Peyer's patch (tissue), 4 donors: ENCODE data around the gene C11orf68. TPM values are rescaled to one million over a fixed set of nuclear protein-coding genes. Genes with fewer than 3 reads are reported as not detected.

Source experiments
- DNase-seq, 3 donors: peaks; one replicate each; pipeline ENCODE4 v3.0.0-alpha.2; 2017 to 2019
- H3K27ac ChIP-seq, 4 donors: fragments of 200-600 bp; sonication (generic); one replicate each; pipeline ENCODE4 v1.5.1; 2016 to 2019
- H3K27me3 ChIP-seq, 2 donors: fragments of 200-600 bp; sonication (generic); one replicate each; pipeline ENCODE4 v1.5.1; 2019
- H3K36me3 ChIP-seq, 3 donors: fragments of 200-600 bp; sonication (generic); one replicate each; pipeline ENCODE4 v1.5.1; 2016 to 2019
- H3K4me1 ChIP-seq, 4 donors: fragments of 200-600 bp; sonication (generic); one replicate each; pipeline ENCODE4 v1.5.1; 2016 to 2019
- H3K4me3 ChIP-seq, 4 donors: fragments of 200-600 bp; sonication (generic); 1 replicate in 3 of 4; 2 replicates in 1 of 4; pipeline ENCODE4 v1.5.1; 2016 to 2019; ENCODE audit warnings: mild to moderate bottlenecking in 1 of 4
- H3K9me3 ChIP-seq, 4 donors: fragments of 200-600 bp; sonication (generic); one replicate each; pipeline ENCODE4 v1.5.1; 2016 to 2019; ENCODE audit warnings: mild to moderate bottlenecking in 1 of 4
- POLR2A ChIP-seq, 2 donors: fragments of 450-650 bp; IDR thresholded peaks; one replicate each; pipeline ENCODE4 v1.5.1; 2017; ENCODE audit warnings: antibody characterized with exemption in 2 of 2, mild to moderate bottlenecking in 2 of 2, moderate library complexity in 2 of 2
- total RNA-seq, 4 donors: library from RNA; depleted of rRNA; stranded (reverse); fragments of >200 nt; gene quantifications; one replicate each; pipeline ENCODE4 v1.1.0, GENCODE V29; 2016
- TF ChIP-seq, protein P1 (sequence below), 6 experiments: fragments of 450-650 bp in 4 of 6; fragments of 200-600 bp in 2 of 6; sonication (generic) in 1 of 6; IDR thresholded peaks; one replicate each; pipeline ENCODE4 v1.5.1; 2017 to 2019; ENCODE audit warnings: antibody characterized with exemption in 6 of 6, mild to moderate bottlenecking in 3 of 6, moderate library complexity in 1 of 6

C11orf68 gene
- total RNA-seq, 4 donors from 2014 or later, result 8.3 to 20.6 (median 12.1) TPM

DNA sequence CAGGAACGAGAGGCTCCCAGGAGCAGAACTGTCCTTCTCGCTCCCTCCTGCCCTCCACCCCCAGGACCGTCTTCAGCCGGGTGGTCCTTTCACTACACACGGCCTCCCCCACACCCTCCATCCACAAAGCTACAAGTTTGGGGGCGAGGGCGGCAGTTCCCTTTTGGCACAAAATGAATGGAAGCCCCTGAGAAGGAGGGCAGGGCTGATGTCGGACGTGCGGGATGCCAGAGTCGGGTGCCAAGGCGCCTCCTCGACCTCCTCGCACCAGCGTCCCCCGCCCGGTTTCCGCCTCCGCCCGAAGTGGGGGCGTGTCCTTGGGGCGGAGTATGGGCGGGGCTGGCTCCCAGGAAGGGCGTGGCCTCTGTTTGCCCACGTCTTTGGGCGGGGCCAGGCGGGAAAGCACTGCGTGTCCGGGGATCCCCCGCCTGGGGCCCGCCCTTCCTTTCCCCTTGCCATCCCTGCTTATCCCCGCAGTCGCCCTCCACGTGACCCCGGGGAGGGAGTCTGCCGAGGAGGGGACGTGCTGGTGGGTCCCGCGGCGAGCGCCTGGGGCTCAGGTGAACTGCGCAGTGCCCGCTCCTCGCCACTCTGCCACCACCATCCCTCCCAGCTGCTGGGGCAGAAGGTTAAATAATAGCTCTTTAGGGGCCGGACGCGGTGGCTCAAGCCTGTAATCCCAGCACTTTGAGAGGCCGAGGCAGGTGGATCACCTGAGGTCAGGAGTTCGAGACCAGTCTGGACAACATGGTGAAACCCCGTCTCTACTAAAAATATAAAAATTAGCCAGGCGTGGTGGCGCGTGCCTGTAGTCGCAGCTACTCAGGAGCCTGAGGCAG lies 45.3 kb downstream of the C11orf68 start:
- peak; percentile 58 to 86 for TF ChIP-seq POLR2A (IDR thresholded peaks at IDR 0.05)
- TF ChIP-seq, protein P1, sequence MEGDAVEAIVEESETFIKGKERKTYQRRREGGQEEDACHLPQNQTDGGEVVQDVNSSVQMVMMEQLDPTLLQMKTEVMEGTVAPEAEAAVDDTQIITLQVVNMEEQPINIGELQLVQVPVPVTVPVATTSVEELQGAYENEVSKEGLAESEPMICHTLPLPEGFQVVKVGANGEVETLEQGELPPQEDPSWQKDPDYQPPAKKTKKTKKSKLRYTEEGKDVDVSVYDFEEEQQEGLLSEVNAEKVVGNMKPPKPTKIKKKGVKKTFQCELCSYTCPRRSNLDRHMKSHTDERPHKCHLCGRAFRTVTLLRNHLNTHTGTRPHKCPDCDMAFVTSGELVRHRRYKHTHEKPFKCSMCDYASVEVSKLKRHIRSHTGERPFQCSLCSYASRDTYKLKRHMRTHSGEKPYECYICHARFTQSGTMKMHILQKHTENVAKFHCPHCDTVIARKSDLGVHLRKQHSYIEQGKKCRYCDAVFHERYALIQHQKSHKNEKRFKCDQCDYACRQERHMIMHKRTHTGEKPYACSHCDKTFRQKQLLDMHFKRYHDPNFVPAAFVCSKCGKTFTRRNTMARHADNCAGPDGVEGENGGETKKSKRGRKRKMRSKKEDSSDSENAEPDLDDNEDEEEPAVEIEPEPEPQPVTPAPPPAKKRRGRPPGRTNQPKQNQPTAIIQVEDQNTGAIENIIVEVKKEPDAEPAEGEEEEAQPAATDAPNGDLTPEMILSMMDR (IDR thresholded peaks at IDR 0.05), result peak in 2 of 6 experiments; percentile 7 to 12
- no peaks in the 10 kb centered on the region for H3K36me3 ChIP-seq
- no peaks in the 10 kb centered on the region for H3K9me3 ChIP-seq
- peaks cover 0 to 22% (median 9%) of the 10 kb centered on the region in 4 donors for H3K4me1 ChIP-seq
- peak; percentile 96 to 98 (median 97) for DNase-seq
- no peaks in the 10 kb centered on the region for H3K27me3 ChIP-seq
- peak overlapping the region; percentile 33 to 58 (median 54) for H3K4me3 ChIP-seq
- peak overlapping the region; percentile 62 to 85 (median 78) for H3K27ac ChIP-seq

- Histone ChIP-seq H3K27ac (peak within 1 kb of the TSS; percentile 62 to 85 (median 78)), H3K27me3 (no peaks in the 10 kb centered on the region), H3K36me3 (no peaks in the 10 kb centered on the region), H3K9me3 (no peaks in the 10 kb centered on the region), H3K4me3 (peak within 1 kb of the TSS; percentile 33 to 58 (median 54)), H3K4me1 (peaks cover 0 to 22% (median 9%) of the 10 kb centered on the region in 4 donors)
- TF ChIP-seq, protein P1 (IDR thresholded peaks at IDR 0.05), result no peak
- TF ChIP-seq POLR2A (IDR thresholded peaks at IDR 0.05), result no peak
- no peak for DNase-seq
Observed at GRCh38 chr11:65872586-65873317, 46.1 kb downstream of the C11orf68 start, which contains the start of gene EFEMP2. Gene EFEMP2, minus strand, starts transcription at chr11:65872800. Its CDS starts 446 bp downstream, at chr11:65872354.

- H3K4me3 ChIP-seq, result peak overlapping the region; percentile 33 to 58 (median 54)
- TF ChIP-seq, protein P1 (IDR thresholded peaks at IDR 0.05), result no peak
- TF ChIP-seq POLR2A (IDR thresholded peaks at IDR 0.05), result no peak
- no peaks in the 10 kb centered on the region for H3K9me3 ChIP-seq
- H3K4me1 ChIP-seq, result peaks cover 0 to 22% (median 9%) of the 10 kb centered on the region in 4 donors
- peaks cover 0 to 4% (median 0%) of the 10 kb centered on the region in 3 donors for H3K36me3 ChIP-seq
- peak in 1 of 3 donors; percentile 48 for DNase-seq
- no peaks in the 10 kb centered on the region for H3K27me3 ChIP-seq
- H3K27ac ChIP-seq, result peak overlapping the region; percentile 62 to 85 (median 78)
Observed at GRCh38 chr11:65871811-65872548, 46.9 kb downstream of the C11orf68 start.

GRCh38 chr11:65870706-65871681 lies 47.9 kb downstream of the C11orf68 start:
- peaks cover 0 to 22% (median 9%) of the 10 kb centered on the region in 4 donors for H3K4me1 ChIP-seq
- DNase-seq, result peak in 1 of 3 donors; percentile 48
- TF ChIP-seq, protein P1 (IDR thresholded peaks at IDR 0.05), result no peak
- no peak for TF ChIP-seq POLR2A (IDR thresholded peaks at IDR 0.05)
- H3K4me3 ChIP-seq, result peak overlapping the region in 1 of 4 donors; percentile 56
- no peaks in the 10 kb centered on the region for H3K9me3 ChIP-seq
- H3K36me3 ChIP-seq, result peaks cover 0 to 13% (median 0%) of the 10 kb centered on the region in 3 donors
- peak overlapping the region in 3 of 4 donors; percentile 76 to 85 (median 81) for H3K27ac ChIP-seq
- H3K27me3 ChIP-seq, result no peaks in the 10 kb centered on the region
